Heart left ventricle (tissue), 16 donors: ENCODE results near the gene SRRM4. TPM values are rescaled to one million over a fixed set of nuclear protein-coding genes. Genes with fewer than 3 reads are reported as not detected.

Source experiments
- ATAC-seq, 4 donors: fragments of 200-7000 bp; cut with Tn5 transposase; one replicate each; pipeline ENCODE4 v1.9.1; 2020 to 2022; ENCODE audit warnings: moderate library complexity in 4 of 4, mild to moderate bottlenecking in 3 of 4, moderate number of reproducible peaks in 1 of 4
- DNase-seq, 5 donors: peaks; one replicate each; pipeline ENCODE4 v3.0.0-alpha.2; 2020
- H3K27ac ChIP-seq, 12 donors: fragments of 200-600 bp; sonication (generic) in 4 of 12; one replicate each; pipeline versions ENCODE4 v1.5.0 to v1.8.0; 2016 to 2022; ENCODE audit warnings: mild to moderate bottlenecking in 2 of 12
- H3K27me3 ChIP-seq, 9 donors: fragments of 200-600 bp; sonication (generic) in 2 of 9; one replicate each; pipeline versions ENCODE4 v1.5.1 to v1.8.0; 2016 to 2022; ENCODE audit warnings: mild to moderate bottlenecking in 3 of 9
- H3K36me3 ChIP-seq, 9 donors: fragments of 200-600 bp; sonication (generic) in 2 of 9; one replicate each; pipeline versions ENCODE4 v1.5.0 to v1.8.0; 2018 to 2022; ENCODE audit warnings: mild to moderate bottlenecking in 2 of 9
- H3K4me1 ChIP-seq, 12 donors: fragments of 200-600 bp; sonication (generic) in 4 of 12; one replicate each; pipeline versions ENCODE4 v1.5.0 to v1.8.0; 2016 to 2022; ENCODE audit warnings: mild to moderate bottlenecking in 3 of 12
- H3K4me3 ChIP-seq, 12 donors: fragments of 200-600 bp; sonication (generic) in 4 of 12; one replicate each; pipeline versions ENCODE4 v1.5.0 to v1.8.0; 2017 to 2022; ENCODE audit warnings: mild to moderate bottlenecking in 9 of 12, moderate library complexity in 4 of 12
- H3K9me3 ChIP-seq, 12 donors: fragments of 200-600 bp; sonication (generic) in 4 of 12; one replicate each; pipeline versions ENCODE4 v1.5.0 to v1.8.0; 2016 to 2022; ENCODE audit warnings: mild to moderate bottlenecking in 1 of 12
- POLR2A ChIP-seq, 2 donors: fragments of 450-650 bp; IDR thresholded peaks; one replicate each; pipeline ENCODE4 v1.6.1; 2017; ENCODE audit warnings: antibody characterized with exemption in 2 of 2, mild to moderate bottlenecking in 2 of 2, moderate library complexity in 2 of 2
- WGBS, 4 donors: extraction: QIAGEN DNeasy Blood & Tissue Kit in 2 of 4; methylation state at CpG; one replicate each; pipeline versions ENCODE4 v1.1.5 to v1.1.7; 2013 to 2018; 5-methylcytosine and 5-hydroxymethylcytosine counted together
- intact Hi-C, 10 donors: fragments of 100-400 bp; cut with DNase I; formaldehyde crosslinking; loops; one replicate each; pipeline versions ENCODE4 v1.11.1 to v1.14.2; 2022
- polyA plus RNA-seq, 2 donors: library from polyadenylated mRNA; stranded (reverse); fragments of 200-250 nt; gene quantifications; one replicate each; pipeline ENCODE4 v1.2.3, GENCODE V29; 2013
- total RNA-seq, 9 donors: library from RNA; depleted of rRNA in 2 of 9; stranded (reverse); fragments of >200 nt in 2 of 9; fragmentation: NEBNext Ultra II Directional in 3 of 9; extraction: Animal tissue kit (Norgen Biotek cat#: 25700) in 3 of 9; gene quantifications; one replicate each; pipeline versions ENCODE4 v1.1.0 to v1.2.4, GENCODE V29; 2016 to 2023
- TF ChIP-seq, protein P1 (sequence below), 12 donors: fragments of 200-600 bp; sonication (generic) in 4 of 12; IDR thresholded peaks; one replicate each; pipeline versions ENCODE4 v1.5.0 to v1.8.0; 2018 to 2022; ENCODE audit warnings: antibody characterized with exemption in 12 of 12, mild to moderate bottlenecking in 5 of 12
- donor health status: ischemic (EF 13 %, LVEDD 7.1; RV severe dilation, severe dysfunction).
- donor health status: healthy with polysubstance abuse.
- donor health status: DM: no; HTN: yes; CAD: no.
- donor health status: DM: no; HTN: no; CAD: no.
- donor health status: ischemic (EF 25% LVEDD 6.9; RV normal size, moderate dysfunction).
- donor health status: ischemic (EF 25% LVEDD 5.7; RV mildly dilated, moderate dysfunction).
- donor health status: healthy.
- donor health status: DM: yes; HTN: yes; CAD: no.
- donor health status: ischemic (EF 35%, LVEDD 5.7; RV mildly dilated, moderate dysfunction).
- donor health status: nonischemic (EF 11% LVEDD 7.7; RV severe dilation, severe dysfunction).
- donor health status: DM: yes; HTN: yes; CAD: no.
- donor health status: PGD.
- donor health status: ischemic (EF 29% LVEDD 5.4; RV normal size, mild dysfunction).
- donor health status: nonischemic (EF 23%, LVEDD 6.1; RV moderate dilation, normal function).

SRRM4 gene
- total and polyA plus RNA-seq, 11 donors = 0.04 to 0.57 (median 0.27) TPM; not detected in 1

DNA sequence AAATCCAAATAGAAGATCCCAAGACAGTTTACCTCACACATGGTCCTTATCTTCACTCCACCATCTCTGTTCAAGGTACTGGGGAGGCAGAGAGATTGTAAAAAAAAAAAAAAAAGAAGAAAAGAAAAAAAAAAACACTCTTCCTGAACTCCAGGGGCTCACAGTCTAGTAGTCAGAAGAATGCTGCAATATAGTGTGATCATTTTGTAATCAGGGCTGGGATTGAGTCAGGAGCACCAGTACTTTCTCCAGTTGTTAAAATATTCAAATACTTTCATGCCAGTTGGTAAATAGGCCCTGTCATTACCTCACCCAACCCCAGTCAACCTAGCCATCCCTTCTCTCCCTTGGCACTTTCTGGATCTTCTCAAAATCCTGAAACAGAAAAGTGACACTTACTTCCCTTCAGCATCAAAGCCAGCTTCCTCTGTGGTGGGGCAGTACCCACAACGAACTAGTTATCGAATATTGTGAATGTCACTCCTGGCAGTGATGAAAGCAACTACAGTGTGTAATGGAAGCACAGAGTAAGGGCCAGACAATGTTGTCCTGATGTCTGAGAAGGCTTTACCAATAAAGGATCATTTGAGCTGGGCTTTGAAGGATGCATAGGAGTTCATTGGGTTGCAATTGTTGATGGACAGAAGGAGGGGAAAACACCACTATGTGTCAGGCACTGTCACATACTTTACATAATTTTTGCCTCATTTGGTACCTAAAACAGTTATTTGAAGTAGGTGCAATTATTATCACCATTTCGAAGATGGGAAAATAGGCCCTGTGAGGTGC is 153.1 kb downstream of the SRRM4 start:
- WGBS, 4 donors = 76 to 93% (median 87%) methylated on average over 3 of the region's 3 CpGs
- H3K36me3 ChIP-seq = no peaks in the 10 kb centered on the region

DNA sequence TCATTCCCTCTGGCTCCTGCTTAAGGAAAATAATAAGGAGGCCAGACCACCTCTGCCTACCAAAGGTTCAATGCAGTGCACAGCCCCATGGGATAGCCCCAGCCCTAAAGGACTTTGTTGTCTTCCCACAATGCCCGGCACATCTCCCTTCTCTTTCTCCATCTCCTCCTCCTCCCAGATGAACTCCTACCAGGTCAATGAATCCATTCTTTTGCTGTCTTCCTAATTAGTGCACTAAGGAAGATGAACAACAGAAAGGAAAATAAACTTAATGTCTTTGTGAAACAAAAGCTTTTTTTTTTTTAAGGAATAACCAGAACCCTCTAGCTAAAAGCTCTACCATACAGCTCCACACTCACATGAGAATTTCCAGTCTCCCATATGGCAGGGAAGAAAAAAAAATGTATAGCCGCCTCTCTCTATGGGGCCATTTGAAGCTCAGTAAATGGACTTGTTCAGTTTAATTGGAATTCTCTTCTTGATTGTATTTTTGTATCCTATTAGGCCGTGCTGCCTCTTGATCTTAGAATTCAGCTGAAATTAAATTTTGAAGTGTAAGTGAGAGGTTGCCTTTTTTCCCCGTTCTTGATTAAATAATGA is 155.6 kb downstream of the SRRM4 start:
- WGBS, 4 donors = 79 to 86% (median 82%) methylated on average over 4 of the region's 4 CpGs

More for the DNA sequence above, 153.1 kb downstream of the SRRM4 start:
- no peaks in the 10 kb centered on the region for H3K4me1 ChIP-seq
- H3K4me3 ChIP-seq = no peak overlapping the region
- intact Hi-C loops = no loop called here
- no peaks in the 10 kb centered on the region for H3K27me3 ChIP-seq
- DNase-seq (no peak), ATAC-seq (no peak)
- TF ChIP-seq POLR2A (IDR thresholded peaks at IDR 0.05) = no peak
- TF ChIP-seq, protein P1, sequence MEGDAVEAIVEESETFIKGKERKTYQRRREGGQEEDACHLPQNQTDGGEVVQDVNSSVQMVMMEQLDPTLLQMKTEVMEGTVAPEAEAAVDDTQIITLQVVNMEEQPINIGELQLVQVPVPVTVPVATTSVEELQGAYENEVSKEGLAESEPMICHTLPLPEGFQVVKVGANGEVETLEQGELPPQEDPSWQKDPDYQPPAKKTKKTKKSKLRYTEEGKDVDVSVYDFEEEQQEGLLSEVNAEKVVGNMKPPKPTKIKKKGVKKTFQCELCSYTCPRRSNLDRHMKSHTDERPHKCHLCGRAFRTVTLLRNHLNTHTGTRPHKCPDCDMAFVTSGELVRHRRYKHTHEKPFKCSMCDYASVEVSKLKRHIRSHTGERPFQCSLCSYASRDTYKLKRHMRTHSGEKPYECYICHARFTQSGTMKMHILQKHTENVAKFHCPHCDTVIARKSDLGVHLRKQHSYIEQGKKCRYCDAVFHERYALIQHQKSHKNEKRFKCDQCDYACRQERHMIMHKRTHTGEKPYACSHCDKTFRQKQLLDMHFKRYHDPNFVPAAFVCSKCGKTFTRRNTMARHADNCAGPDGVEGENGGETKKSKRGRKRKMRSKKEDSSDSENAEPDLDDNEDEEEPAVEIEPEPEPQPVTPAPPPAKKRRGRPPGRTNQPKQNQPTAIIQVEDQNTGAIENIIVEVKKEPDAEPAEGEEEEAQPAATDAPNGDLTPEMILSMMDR (IDR thresholded peaks at IDR 0.05) = no peak
- peaks cover 0 to 25% (median 13%) of the 10 kb centered on the region in 12 donors for H3K9me3 ChIP-seq
- H3K27ac ChIP-seq = no peak overlapping the region

DNA sequence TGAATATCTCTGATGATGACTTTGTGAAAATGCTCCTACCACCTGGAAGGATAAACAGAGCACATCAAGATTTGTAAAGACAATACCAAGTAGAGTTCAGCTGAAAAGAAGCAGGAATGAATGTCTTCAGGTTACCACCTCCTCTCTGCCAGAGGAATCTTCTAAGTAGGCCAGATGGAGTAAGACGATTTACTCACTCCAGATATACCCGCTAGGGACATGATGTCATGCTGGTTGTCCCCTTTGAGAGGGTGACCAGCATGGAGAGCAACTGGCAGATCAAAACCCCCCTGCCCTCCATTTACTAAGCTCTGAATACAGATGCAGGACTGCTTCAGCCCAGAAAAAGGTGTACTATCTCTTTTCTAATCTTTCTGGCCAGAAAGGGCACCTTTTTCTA is 158.1 kb downstream of the SRRM4 start:
- Histone ChIP-seq H3K9me3 (peaks cover 0 to 4% (median 0%) of the 10 kb centered on the region in 12 donors), H3K27ac (no peak overlapping the region), H3K4me3 (no peak overlapping the region), H3K4me1 (no peaks in the 10 kb centered on the region), H3K36me3 (no peaks in the 10 kb centered on the region), H3K27me3 (no peaks in the 10 kb centered on the region)
- WGBS, 4 donors = 66 to 93% (median 78%) methylated on average over 2 of the region's 2 CpGs
- DNase-seq (no peak), ATAC-seq (no peak)
- TF ChIP-seq, protein P1 (IDR thresholded peaks at IDR 0.05) = no peak
- no peak for TF ChIP-seq POLR2A (IDR thresholded peaks at IDR 0.05)
- intact Hi-C loops = no loop called here

More for the DNA sequence above, 155.6 kb downstream of the SRRM4 start:
- Histone ChIP-seq H3K27me3 (no peaks in the 10 kb centered on the region), H3K27ac (no peak overlapping the region), H3K4me3 (no peak overlapping the region), H3K36me3 (no peaks in the 10 kb centered on the region), H3K4me1 (no peaks in the 10 kb centered on the region), H3K9me3 (peaks cover 0 to 20% (median 11%) of the 10 kb centered on the region in 12 donors)
- ATAC-seq (no peak), DNase-seq (no peak)
- intact Hi-C loops = no loop called here
- TF ChIP-seq POLR2A (IDR thresholded peaks at IDR 0.05) = no peak
- TF ChIP-seq, protein P1 (IDR thresholded peaks at IDR 0.05) = no peak

DNA sequence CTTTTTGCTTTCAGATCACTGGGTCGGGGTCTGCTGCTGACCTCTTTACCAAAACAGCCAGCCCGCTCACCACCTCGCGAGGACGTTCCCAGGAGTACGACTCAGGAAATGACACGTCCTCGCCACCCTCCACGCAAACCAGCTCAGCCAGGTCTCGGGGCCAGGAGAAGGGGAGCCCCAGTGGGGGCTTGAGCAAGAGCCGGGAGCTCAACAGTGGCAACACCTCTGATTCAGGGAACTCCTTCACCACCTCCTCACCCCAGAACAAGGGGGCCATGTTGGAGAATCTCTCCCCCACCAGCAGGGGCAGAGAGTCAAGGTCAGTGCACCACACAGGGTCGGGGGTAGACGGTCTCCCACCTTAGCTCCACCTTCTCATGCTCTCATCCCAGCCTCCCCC is 164.0 kb downstream of the SRRM4 start:
- peaks cover 0 to 6% (median 0%) of the 10 kb centered on the region in 12 donors for H3K4me1 ChIP-seq
- no peak overlapping the region for H3K27ac ChIP-seq
- 62 to 65% (median 64%) methylated on average over 13 of the region's 13 CpGs for WGBS, 4 donors
- no peak overlapping the region for H3K4me3 ChIP-seq
- TF ChIP-seq, protein P1 (IDR thresholded peaks at IDR 0.05) = no peak
- no peak for TF ChIP-seq POLR2A (IDR thresholded peaks at IDR 0.05)
- no peaks in the 10 kb centered on the region for H3K36me3 ChIP-seq
- H3K27me3 ChIP-seq = no peaks in the 10 kb centered on the region
- intact Hi-C loops = no loop called here
- no peak for ATAC-seq
- H3K9me3 ChIP-seq = peaks cover 0 to 3% (median 0%) of the 10 kb centered on the region in 12 donors
- DNase-seq = no peak
